HG03442 (cell line): ENCODE results near the gene SPRED2.
"Not testable (repeated sequence)": the region's sequence is repeated elsewhere in the genome, so short reads cannot be mapped to it uniquely, and the experiment has no call there.

Experiments
- ATAC-seq: cut with Tn5 transposase; IDR thresholded peaks from one replicate; pipeline ENCODE4 v1.9.1; 2021; ENCODE audit warnings: mild to moderate bottlenecking, moderate library complexity; ENCODE audit not compliant: unreplicated experiment

SPRED2 gene

GRCh38 chr2:65349863-65350262 lies 82.5 kb downstream of the SPRED2 start:
- ATAC-seq, result no peak

DNA sequence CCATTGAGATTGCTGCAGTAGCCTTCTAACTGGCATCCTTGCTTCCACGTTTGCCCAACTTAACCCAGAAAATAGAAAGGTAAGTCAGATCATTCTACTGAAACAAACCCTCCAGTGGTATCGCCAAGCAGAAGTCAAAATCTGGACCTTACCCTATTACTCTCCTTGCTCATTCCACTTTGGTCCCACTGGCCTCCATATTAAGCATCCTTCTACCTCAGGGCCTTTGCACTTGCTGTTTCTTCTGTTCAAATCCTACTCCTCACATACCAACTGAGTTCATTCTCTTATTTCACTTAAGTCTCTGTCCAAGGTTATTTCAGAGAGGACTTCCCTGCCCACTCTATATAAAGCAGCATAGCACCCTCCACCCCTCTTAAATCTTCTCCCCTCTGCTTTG lies 84.5 kb downstream of the SPRED2 start:
- ATAC-seq, result no peak

DNA sequence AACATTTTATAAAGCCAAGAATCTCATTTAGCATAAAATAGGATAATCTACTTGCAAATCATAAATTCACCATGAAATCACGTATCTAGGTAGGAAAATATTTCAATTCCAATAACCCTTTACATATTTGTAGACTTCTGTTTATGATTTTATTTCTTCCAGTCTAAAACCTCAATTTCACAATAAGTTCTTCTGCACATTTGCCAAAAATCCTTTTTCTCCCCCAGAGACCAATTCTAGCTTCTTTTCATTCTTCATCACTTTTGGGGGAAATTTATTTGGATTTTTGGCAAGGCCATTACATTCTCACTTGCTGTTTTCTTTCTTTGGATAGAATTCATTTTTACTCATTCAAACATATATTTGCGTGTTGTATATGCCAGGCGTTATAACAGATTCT lies 86.8 kb downstream of the SPRED2 start:
- no peak for ATAC-seq

DNA sequence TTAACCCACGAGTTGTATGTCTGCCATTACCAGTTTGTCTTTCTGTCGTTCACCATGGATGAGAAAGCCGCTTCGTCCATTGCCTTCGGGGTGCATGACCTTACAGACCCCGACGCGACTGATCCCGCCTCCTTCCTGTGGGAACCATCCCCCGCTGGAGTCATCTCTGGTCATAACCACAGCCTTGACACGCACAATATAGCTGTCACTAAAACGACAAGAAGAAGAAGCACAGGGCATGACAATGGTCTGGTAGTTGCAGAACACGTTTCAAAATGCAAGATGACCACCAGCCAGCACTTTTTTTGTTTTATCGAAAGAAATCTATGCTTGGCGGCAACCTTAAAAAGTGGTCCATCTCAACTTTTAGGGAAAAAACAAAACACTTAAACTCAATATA lies 87.7 kb downstream of the SPRED2 start:
- no peak for ATAC-seq

DNA sequence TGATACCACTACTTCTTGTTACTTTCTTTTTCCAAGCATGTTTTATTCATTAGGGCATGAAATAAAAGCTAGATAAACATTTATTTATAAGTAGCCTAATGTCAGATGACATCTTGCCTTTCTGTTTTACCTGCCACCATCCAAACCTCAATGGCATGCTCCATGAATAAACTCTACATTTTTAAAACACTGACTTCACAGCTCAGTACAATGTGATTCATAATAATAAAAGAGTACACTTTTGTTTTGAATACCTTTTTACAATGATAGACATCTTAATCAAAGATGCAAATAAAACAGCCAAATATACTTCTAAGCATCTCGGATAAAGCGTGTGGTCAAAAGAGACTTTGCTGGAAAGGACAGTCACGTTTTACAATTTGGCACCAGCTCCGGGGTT lies 88.2 kb downstream of the SPRED2 start:
- no peak for ATAC-seq

GRCh38 chr2:65343386-65343785 lies 89.0 kb downstream of the SPRED2 start:
- ATAC-seq, result no peak

DNA sequence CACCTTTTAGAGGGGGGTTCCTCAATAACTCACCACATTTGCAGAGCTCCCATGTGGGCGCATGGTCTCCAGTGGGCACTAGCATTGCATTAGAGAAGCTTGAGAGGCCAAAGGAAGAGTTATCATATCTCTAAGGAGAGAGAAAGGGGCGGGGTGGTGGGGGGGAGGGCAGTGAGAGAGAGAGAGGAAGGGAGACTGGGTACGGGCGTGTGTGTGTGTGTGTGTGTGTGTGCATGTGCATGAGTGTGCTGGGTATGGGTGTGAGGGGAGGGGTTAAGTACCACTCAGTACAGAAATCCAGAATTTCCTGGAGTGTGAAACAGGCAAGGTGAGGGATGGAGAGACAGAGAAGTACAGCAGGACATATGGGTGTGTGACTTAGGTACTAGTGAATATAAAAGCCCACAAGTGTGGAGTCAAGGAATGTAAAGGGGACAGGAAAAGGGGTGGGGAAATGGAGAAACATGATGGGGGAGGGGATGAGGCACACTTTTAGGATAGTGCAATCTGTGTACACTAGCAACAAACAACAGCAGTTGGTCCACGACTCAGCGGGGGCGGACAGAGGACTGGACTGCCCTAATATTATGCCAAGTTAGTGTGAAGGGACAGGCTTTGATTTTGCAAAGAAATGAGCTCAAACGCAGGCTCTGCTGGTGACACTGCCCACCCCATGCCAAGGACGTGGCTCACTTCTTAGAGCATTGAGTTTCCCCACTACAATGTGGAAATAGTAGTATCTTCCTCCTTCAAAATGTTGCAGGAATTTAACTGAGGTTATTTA lies 91.3 kb downstream of the SPRED2 start:
- ATAC-seq, result no peak

DNA sequence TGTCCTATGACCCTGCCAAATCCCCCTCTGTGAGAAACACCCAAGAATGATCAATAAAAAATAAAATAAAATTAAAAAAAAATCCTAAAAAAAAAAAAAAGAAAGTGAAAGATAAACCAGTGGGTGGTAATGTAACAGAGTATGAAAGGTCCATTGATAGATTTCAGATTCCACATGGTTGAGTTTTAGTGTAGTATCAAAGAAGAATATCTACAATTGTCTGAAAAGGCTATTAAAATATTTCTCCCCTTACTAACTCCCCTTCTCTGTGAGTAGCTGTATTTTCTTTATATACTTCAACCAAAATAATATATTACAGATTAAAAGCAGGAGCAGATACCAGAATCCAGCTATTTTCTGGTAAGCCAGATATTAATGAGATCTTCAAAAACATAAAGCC lies 92.8 kb downstream of the SPRED2 start:
- ATAC-seq, result no peak

DNA sequence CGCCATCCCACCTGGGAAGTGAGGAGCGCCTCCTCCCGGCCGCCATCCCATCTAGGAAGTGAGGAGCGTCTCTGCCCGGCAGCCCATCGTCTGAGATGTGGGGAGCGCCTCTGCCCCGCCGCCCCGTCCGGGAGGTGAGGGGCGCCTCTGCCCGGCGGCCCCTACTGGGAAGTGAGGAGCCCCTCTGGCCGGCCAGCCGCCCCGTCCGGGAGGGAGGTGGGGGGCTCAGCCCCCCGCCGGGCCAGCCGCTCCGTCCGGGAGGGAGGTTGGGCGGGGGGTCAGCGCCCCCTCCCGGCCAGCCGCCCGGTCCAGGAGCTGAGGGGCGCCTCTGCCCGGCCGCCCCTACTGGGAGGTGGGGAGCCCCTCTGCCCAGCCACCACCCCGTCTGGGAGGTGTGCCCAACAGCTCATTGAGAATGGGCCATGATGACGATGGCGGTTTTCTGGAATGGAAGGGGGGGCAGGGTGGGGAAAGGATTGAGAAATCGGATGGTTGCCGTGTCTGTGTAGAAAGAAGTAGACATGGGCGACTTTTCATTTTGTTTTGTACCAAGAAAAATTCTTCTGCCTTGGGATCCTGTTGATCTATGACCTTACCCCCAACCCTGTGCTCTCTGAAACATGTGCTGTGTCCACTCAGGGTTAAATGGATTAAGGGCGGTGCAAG lies 93.4 kb downstream of the SPRED2 start:
- ATAC-seq, result not testable (repeated sequence)

DNA sequence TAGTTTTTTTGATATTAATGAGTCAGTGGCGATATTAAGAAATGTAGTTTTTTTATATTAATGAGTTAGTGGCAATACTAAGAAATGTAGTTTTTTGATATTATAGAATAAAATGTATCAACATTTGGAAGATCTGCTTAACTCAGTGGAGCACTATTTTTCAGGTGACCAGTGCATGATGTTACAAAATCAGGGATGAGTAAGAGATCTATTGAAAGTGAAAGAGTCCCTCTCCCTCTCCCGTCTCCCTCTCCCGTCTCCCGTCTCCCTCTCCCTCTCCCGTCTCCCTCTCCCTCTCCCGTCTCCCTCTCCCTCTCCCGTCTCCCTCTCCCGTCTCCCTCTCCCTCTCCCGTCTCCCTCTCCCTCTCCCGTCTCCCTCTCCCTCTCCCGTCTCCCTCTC lies 94.5 kb downstream of the SPRED2 start:
- ATAC-seq, result not testable (repeated sequence)

DNA sequence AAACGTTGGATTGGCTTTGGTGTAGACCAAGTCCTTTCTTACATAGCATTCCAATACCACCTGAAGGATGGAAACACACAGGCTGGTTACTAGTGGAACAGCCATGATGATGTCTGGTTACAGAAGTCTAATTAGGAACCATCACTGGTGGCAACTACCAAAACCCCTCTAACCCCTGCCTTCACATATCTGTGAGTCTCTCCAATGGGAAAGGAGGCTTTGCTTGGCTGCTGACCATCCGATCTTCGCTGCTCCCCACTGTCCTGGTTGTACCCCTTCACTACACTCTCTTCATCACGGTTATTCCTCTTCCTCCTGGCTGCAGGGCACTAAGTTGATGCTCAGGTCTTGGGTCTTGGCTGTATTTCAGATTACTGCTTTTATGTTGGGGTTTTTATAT lies 97.7 kb downstream of the SPRED2 start:
- no peak for ATAC-seq

DNA sequence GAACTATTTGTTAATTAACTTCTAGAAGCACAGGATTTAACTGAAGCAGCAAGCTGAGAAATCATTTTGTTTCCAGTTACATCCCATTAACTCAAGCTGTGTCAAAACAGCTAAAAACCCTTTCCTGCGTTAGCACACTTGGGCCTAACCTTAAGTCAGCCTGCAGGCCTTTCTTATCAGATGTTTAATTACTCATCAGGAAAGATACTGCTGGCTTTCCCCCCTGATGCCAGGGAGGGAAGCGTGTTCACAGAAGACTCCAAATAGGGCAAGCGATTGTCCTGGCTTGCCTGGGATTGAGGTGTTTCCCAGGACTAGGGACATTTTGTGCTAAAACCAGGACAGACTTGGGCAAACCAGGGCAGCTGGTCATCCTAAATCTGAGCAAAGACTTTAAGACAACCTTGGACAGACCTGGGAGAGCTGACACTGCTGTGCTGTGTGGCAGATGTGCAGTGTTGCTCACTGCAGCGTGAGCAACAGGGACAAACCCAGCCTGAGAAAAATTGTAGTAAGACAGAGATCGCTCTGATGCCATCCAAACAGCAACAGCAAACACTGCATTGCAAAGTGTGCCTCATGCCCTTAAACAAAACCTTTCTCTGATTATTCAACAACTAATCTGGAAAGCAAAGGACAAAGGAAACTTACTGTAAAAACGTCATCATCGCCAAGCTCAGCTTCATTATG lies 100.9 kb downstream of the SPRED2 start:
- ATAC-seq, result no peak

GRCh38 chr2:65329525-65329924 lies 102.9 kb downstream of the SPRED2 start:
- ATAC-seq, result no peak

GRCh38 chr2:65326276-65326675 lies 106.1 kb downstream of the SPRED2 start:
- ATAC-seq, result no peak

DNA sequence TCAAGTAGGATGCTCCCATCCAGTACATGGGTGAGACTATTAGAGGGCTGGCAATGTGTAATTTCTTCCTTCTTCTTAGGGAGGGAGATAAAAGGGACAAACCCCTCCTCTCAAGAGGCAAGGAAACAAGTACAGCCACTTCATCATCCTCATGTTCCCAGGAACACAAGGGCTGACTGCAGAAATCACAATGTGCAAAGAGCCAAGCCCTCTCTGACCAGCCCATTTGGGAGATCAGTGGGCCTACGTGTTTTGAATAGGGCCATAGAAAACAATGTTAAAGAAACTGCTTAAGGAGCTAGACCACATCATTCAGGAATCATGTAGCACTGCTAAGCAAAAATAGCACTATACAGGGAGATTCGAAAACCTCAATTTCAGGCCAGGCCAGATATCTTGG lies 107.3 kb downstream of the SPRED2 start:
- no peak for ATAC-seq

- ATAC-seq, result no peak
These were observed 111.5 kb downstream of the SPRED2 start for GRCh38 chr2:65320946-65321345.

DNA sequence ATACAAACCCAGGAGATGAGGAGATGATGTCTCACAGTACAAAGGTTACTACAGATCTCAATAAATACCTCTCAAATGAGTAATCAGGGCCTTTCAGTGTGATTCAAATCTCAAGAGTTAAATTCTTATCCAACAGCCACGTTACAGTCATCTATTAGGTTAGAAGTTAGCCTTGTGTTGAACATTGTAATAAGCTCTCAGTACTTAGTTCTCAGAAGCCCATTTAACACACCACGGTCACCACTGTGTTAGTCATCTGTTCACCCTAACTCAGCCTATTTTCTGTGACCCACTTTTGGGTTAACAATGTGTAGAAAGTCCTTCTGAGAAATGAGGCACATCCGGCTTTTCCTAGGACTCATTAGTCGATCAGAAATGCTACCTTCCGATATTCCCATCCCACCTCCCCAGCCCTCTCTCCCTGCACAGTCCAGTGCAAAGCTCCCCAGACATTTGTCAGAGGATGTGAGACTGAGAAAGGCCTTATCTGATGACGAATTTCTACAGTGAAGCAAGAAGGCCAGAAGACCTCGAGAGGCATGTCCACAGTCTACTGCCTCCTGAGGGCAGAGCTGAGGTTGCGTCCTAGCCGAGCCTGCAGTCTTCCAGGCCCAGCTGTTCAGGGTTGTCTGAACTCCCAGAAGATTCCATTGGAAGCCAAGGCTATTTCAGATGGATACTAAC lies 112.2 kb downstream of the SPRED2 start:
- peak; percentile 57 for ATAC-seq

DNA sequence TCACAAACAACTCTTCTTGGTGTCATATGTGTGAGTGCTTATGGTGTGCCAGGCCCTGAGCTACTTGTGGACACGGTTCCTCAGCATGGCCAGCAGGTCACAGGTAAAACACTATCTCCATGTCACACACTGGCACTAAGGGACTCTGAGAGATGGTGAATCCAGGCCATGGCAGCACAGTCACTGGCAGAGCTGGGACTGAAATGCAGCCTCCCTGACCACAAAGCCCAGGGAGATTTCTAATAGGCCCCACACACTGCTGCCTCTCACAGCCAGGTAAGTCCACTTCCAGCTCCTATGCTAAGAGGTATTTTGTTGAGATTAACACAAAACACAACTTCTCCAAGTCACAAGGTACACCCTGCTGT lies 112.7 kb downstream of the SPRED2 start:
- no peak for ATAC-seq

GRCh38 chr2:65319072-65319673 lies 113.2 kb downstream of the SPRED2 start:
- ATAC-seq, result no peak

GRCh38 chr2:65317841-65318240 lies 114.6 kb downstream of the SPRED2 start:
- ATAC-seq, result no peak

- not testable (repeated sequence) for ATAC-seq
These were observed 115.0 kb downstream of the SPRED2 start for GRCh38 chr2:65317351-65317750.
